ENCODE results near the gene DPH3.

DNA sequence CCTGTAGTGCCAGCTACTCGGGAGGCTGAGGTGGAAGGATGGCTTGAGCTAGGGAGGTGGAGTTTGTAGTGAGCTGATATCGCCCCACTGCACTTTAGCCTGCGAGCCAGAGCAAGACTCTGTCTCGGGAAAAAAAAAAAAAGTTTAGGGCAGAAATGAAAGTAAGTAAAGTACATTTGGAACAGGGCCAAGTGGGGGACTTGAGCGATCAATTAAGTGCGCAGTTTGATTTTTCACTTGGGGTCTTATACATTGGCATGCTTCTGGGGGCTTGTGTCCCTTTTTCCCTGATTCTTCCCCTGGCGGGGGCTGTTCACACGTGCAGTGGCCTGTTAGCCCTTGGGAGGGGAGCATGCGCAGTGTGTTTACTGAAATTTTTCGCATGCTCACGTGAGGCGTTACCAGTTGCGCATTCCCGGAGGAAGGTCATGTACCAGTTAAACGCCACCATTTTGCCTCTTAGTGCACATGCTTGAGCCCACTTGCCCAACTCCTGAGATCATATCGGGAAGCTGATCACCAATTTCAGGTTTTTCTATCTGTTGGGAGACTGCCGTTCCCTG is 48.3 kb downstream of the DPH3 start:
- TF ChIP-seq POLR2A (IDR thresholded peaks at IDR 0.05; ENCODE audit: low read depth, low read length) (no peak), JUN (IDR thresholded peaks at IDR 0.05; ENCODE audit: borderline replicate concordance, insufficient read depth, insufficient read length, low read depth) (no peak)
- TF ChIP-seq, protein P1, sequence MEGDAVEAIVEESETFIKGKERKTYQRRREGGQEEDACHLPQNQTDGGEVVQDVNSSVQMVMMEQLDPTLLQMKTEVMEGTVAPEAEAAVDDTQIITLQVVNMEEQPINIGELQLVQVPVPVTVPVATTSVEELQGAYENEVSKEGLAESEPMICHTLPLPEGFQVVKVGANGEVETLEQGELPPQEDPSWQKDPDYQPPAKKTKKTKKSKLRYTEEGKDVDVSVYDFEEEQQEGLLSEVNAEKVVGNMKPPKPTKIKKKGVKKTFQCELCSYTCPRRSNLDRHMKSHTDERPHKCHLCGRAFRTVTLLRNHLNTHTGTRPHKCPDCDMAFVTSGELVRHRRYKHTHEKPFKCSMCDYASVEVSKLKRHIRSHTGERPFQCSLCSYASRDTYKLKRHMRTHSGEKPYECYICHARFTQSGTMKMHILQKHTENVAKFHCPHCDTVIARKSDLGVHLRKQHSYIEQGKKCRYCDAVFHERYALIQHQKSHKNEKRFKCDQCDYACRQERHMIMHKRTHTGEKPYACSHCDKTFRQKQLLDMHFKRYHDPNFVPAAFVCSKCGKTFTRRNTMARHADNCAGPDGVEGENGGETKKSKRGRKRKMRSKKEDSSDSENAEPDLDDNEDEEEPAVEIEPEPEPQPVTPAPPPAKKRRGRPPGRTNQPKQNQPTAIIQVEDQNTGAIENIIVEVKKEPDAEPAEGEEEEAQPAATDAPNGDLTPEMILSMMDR (IDR thresholded peaks at IDR 0.05; ENCODE audit: extremely low read depth in 1 of 2, insufficient read depth in 1 of 2, low read depth in 1 of 2, low read length in 2 of 2), result no peak
